Neural crest cell (in vitro differentiated cells): ENCODE measurements around the gene IKZF5. TPM values are rescaled to one million over a fixed set of nuclear protein-coding genes. Genes with fewer than 3 reads are reported as not detected.

Experiments
- DNase-seq: peaks from one replicate; pipeline ENCODE4 v3.0.0; 2021; ENCODE audit warnings: low read depth, mixed read lengths, low spot score
- H3K27ac Mint-ChIP-seq: one replicate; pipeline ENCODE4 v1.8.0; 2021; ENCODE audit warnings: mild to moderate bottlenecking, mixed read lengths; ENCODE audit not compliant: unreplicated experiment
- H3K27me3 Mint-ChIP-seq: 2 replicates; pipeline ENCODE4 v1.8.0; 2021; ENCODE audit warnings: low read depth, mild to moderate bottlenecking, mixed read lengths
- H3K36me3 Mint-ChIP-seq: 2 replicates; pipeline ENCODE4 v1.8.0; 2021; ENCODE audit warnings: low read depth, mild to moderate bottlenecking, mixed read lengths
- H3K4me1 Mint-ChIP-seq: 2 replicates; pipeline ENCODE4 v1.8.0; 2021; ENCODE audit warnings: mixed read lengths
- H3K4me3 Mint-ChIP-seq: one replicate; pipeline ENCODE4 v1.8.0; 2021; ENCODE audit warnings: mild to moderate bottlenecking, mixed read lengths
- H3K9me3 Mint-ChIP-seq: 2 replicates; pipeline ENCODE4 v1.8.0; 2021; ENCODE audit warnings: mixed read lengths
- total RNA-seq: library from RNA; stranded (reverse); gene quantifications from 2 replicates; pipeline ENCODE4 v1.2.1, GENCODE V29; 2021
- TF ChIP-seq, protein P1 (sequence below): fragments of 200-600 bp; sonication (generic); conservative IDR thresholded peaks from 2 replicates; pipeline ENCODE4 v1.5.0; 2021; ENCODE audit warnings: antibody characterized with exemption, mild to moderate bottlenecking

The IKZF5 gene
- total RNA-seq, 1 donor from 2014 or later = 12.1 TPM

DNA sequence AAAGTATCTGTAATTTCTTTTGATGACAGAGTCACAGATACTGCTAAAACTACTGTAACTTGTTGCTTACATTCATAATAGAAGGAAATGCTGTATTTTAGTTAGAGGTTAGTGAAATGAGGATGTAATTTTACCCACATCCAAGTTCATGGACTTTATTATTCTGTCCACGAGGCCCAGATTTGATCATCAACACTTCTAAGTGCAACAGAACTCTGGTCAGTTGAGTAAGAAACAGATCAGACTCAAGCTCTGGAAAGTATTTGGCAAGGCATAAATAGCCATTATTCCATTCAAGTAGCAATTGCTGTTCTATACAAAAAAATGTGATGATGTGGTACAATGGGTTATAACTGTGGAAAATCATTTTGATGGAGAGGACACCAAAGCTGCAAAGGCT lies 22.5 kb upstream of the IKZF5 start:
- Mint-ChIP-seq H3K4me1 (peaks cover 15% of the 10 kb centered on the region), H3K27ac (no peak overlapping the region), H3K9me3 (no peaks in the 10 kb centered on the region), H3K27me3 (no peaks in the 10 kb centered on the region), H3K36me3 (no peaks in the 10 kb centered on the region), H3K4me3 (no peak overlapping the region)
- TF ChIP-seq, protein P1, sequence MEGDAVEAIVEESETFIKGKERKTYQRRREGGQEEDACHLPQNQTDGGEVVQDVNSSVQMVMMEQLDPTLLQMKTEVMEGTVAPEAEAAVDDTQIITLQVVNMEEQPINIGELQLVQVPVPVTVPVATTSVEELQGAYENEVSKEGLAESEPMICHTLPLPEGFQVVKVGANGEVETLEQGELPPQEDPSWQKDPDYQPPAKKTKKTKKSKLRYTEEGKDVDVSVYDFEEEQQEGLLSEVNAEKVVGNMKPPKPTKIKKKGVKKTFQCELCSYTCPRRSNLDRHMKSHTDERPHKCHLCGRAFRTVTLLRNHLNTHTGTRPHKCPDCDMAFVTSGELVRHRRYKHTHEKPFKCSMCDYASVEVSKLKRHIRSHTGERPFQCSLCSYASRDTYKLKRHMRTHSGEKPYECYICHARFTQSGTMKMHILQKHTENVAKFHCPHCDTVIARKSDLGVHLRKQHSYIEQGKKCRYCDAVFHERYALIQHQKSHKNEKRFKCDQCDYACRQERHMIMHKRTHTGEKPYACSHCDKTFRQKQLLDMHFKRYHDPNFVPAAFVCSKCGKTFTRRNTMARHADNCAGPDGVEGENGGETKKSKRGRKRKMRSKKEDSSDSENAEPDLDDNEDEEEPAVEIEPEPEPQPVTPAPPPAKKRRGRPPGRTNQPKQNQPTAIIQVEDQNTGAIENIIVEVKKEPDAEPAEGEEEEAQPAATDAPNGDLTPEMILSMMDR = no peak
- no peak for DNase-seq

DNA sequence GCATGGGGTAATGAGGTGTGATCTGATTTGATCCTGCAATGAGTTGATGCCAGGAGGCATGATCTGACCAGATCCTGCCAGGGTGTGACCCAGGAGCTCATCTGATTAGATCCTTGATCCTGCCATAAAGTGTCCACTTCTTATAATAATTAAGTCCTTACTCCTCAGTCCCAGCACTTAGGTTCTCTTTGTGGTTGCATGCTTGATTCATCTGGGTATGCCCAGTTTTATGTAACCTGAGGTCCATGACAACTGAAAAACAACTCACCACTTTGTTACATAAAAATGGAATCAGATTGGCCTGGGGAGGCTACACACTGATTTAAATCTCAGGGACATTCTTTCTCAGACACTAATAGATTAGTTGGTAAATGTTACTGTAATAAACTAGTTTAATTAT lies 19.3 kb upstream of the IKZF5 start:
- no peaks in the 10 kb centered on the region for H3K9me3 Mint-ChIP-seq
- DNase-seq = no peak
- H3K27me3 Mint-ChIP-seq = no peaks in the 10 kb centered on the region
- no peak overlapping the region for H3K4me3 Mint-ChIP-seq
- TF ChIP-seq, protein P1 = no peak
- no peak overlapping the region for H3K27ac Mint-ChIP-seq
- no peaks in the 10 kb centered on the region for H3K36me3 Mint-ChIP-seq
- H3K4me1 Mint-ChIP-seq = peaks cover 19% of the 10 kb centered on the region

DNA sequence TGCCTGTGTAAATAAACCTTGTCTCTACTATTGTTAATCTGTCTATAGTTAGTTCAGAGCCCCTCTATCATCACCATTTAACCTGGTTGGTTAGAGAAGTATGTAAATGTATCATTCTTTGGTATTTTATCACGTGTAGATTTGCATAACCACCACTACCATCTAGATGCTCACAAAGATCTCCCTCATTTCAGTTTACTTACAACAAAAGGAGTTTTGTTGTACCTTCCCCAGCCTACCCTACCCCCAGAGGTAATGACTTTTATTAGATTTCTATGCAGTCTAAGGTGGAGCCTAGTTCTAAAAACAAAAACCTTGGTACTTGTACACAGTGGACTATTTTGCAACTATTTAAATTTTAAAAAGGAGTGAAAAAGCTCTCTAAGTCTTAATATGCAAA lies 17.7 kb upstream of the IKZF5 start:
- no peaks in the 10 kb centered on the region for H3K27me3 Mint-ChIP-seq
- H3K27ac Mint-ChIP-seq = no peak overlapping the region
- no peaks in the 10 kb centered on the region for H3K36me3 Mint-ChIP-seq
- no peak overlapping the region for H3K4me3 Mint-ChIP-seq
- TF ChIP-seq, protein P1 = no peak
- no peaks in the 10 kb centered on the region for H3K9me3 Mint-ChIP-seq
- H3K4me1 Mint-ChIP-seq = peaks cover 18% of the 10 kb centered on the region
- no peak for DNase-seq

DNA sequence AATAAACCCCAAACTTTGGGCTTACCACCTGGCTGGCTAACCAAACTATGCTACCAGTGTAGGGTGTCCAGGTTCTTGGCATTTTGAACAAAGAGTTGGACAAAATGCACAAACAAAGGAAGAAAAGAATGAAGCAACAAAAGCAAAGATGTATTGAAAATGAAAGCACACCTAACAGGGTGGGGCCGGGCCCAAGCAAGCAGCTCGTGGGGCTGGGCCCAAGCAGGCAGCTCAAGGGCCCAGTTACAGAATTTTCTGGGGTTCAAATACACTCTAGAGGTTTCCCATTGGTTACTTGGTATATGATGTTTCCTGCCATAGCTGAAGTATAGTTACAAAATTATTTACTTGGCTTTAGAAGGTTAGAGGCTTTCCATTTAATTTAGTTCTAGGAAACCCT lies 15.9 kb upstream of the IKZF5 start:
- Mint-ChIP-seq H3K9me3 (no peaks in the 10 kb centered on the region), H3K27ac (no peak overlapping the region), H3K4me3 (no peak overlapping the region), H3K36me3 (no peaks in the 10 kb centered on the region), H3K27me3 (no peaks in the 10 kb centered on the region), H3K4me1 (peaks cover 14% of the 10 kb centered on the region)
- TF ChIP-seq, protein P1 = no peak
- DNase-seq = no peak

DNA sequence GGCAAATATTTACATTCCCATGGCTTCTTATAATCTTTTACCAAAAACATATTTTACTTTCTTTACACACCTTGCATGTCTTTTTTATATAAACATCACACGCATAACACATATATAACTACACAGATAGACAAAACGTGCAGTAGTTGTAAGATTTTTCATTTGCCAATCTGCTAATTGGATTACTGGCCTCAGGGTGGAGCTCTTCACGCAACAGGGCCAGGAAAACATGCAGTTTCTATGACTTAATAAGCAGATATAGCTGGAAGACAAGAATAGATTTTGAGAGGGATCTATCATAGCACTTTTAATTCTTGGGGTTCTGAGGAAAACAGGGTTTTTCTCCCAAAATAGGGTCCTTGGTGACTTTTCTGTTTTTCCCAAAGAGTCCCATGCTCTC lies 12.9 kb upstream of the IKZF5 start:
- Mint-ChIP-seq H3K9me3 (no peaks in the 10 kb centered on the region), H3K4me1 (peaks cover 8% of the 10 kb centered on the region), H3K36me3 (no peaks in the 10 kb centered on the region), H3K4me3 (no peak overlapping the region), H3K27me3 (no peaks in the 10 kb centered on the region), H3K27ac (no peak overlapping the region)
- TF ChIP-seq, protein P1 = peak; percentile 45
- DNase-seq = no peak
